Tibial artery (tissue), 4 donors: ENCODE data around the gene TARBP1.

Source experiments
- DNase-seq, 2 donors: peaks; one replicate each; pipeline ENCODE4 v3.0.0-alpha.2; 2019
- H3K27ac ChIP-seq, 2 donors: fragments of 200-600 bp; sonication (generic) in 1 of 2; 1 replicate in 1 of 2; 2 replicates in 1 of 2; pipeline ENCODE4 v1.5.1; 2018 to 2019; ENCODE audit warnings: mild to moderate bottlenecking in 1 of 2
- H3K27me3 ChIP-seq, 2 donors: fragments of 200-600 bp; sonication (generic) in 1 of 2; one replicate each; pipeline versions ENCODE4 v1.5.1 to v1.6.0; 2016 to 2019
- H3K36me3 ChIP-seq, 3 donors: fragments of 200-600 bp; sonication (generic) in 2 of 3; one replicate each; pipeline ENCODE4 v1.5.1; 2016 to 2019; ENCODE audit warnings: mild to moderate bottlenecking in 2 of 3
- H3K4me1 ChIP-seq, 4 donors: fragments of 200-600 bp; sonication (generic) in 2 of 4; 1 replicate in 3 of 4; 2 replicates in 1 of 4; pipeline ENCODE4 v1.5.1; 2016 to 2019
- H3K4me3 ChIP-seq, 2 donors: fragments of 200-600 bp; sonication (generic) in 1 of 2; 1 replicate in 1 of 2; 2 replicates in 1 of 2; pipeline ENCODE4 v1.5.1; 2018 to 2019; ENCODE audit warnings: mild to moderate bottlenecking in 2 of 2
- H3K9me3 ChIP-seq, 3 donors: fragments of 200-600 bp; sonication (generic) in 1 of 3; one replicate each; pipeline ENCODE4 v1.5.1; 2016 to 2019
- intact Hi-C: fragments of 100-400 bp; cut with DNase I; formaldehyde crosslinking; loops from one replicate; pipeline ENCODE4 v1.15.0; 2023; ENCODE audit warnings: low total_unique reads
- TF ChIP-seq, protein P1 (sequence below), 2 experiments: fragments of 200-600 bp in 1 of 2; fragments of 450-650 bp in 1 of 2; IDR thresholded peaks; one replicate each; pipeline ENCODE4 v1.5.1; 2017 to 2019; ENCODE audit warnings: antibody characterized with exemption in 2 of 2, mild to moderate bottlenecking in 1 of 2, moderate library complexity in 1 of 2

Gene TARBP1

DNA sequence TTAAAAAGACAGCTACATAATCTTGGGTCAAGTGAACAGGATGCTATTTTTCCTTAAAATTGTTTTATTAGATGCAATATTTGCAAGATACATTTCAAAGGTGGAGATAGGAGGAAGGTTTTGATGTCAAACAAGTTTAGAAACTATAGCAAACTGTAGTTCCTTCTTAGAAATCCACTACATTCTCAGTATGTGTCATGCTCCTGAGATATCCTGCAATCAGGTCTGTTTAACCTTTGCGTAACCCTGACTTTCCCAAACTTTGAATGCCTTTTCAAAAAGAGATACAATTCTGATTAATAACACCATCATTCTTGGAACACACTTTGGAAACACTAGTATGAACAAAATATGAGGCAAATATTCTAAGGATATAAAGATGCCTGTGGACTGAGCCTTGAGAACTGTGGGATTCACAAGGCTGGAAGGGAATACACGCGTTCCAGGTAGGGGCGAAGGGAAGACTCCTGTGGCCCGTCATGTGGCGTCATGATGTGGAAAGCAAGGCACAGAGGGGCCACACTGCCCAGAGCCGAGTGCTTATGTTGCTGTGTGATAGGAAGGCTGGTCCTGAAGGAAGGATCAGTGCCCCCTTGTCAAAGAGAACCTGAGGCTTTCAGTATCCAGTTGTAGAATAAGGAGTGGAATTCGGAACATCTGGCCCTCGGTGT is 19.6 kb upstream of the TARBP1 start:
- peaks cover 0 to 46% (median 29%) of the 10 kb centered on the region in 4 donors for H3K4me1 ChIP-seq
- no peaks in the 10 kb centered on the region for H3K36me3 ChIP-seq
- intact Hi-C loops: loop anchor here (2.0 kb wide), 1 partner anchor 586 kb away; no protein-coding TSS in a partner anchor
- no peaks in the 10 kb centered on the region for H3K9me3 ChIP-seq
- no peak for DNase-seq
- no peak overlapping the region for H3K4me3 ChIP-seq
- H3K27ac ChIP-seq: peak overlapping the region; percentile 84
- no peaks in the 10 kb centered on the region for H3K27me3 ChIP-seq
- TF ChIP-seq, protein P1, sequence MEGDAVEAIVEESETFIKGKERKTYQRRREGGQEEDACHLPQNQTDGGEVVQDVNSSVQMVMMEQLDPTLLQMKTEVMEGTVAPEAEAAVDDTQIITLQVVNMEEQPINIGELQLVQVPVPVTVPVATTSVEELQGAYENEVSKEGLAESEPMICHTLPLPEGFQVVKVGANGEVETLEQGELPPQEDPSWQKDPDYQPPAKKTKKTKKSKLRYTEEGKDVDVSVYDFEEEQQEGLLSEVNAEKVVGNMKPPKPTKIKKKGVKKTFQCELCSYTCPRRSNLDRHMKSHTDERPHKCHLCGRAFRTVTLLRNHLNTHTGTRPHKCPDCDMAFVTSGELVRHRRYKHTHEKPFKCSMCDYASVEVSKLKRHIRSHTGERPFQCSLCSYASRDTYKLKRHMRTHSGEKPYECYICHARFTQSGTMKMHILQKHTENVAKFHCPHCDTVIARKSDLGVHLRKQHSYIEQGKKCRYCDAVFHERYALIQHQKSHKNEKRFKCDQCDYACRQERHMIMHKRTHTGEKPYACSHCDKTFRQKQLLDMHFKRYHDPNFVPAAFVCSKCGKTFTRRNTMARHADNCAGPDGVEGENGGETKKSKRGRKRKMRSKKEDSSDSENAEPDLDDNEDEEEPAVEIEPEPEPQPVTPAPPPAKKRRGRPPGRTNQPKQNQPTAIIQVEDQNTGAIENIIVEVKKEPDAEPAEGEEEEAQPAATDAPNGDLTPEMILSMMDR (IDR thresholded peaks at IDR 0.05): no peak

DNA sequence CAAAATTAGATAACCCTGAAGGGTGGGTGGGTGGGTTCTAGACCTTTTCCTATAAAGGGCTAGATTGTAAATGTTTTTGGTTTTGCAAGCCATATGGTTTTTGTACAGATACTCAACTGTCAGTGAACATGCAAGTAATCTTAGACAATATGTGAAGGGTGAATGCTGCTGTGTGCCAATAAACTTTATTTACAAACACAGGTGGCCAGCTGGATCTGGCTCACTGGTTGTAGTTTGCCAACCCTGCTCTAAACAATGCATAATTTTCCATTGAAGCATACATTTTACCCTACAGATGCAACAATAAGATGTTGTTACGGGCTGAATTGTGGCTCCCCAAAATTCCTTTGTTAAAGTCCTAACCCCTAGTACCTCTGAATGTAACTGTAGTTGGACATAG is 18.6 kb upstream of the TARBP1 start:
- TF ChIP-seq, protein P1 (IDR thresholded peaks at IDR 0.05): no peak
- intact Hi-C loops: no loop called here
- no peaks in the 10 kb centered on the region for H3K36me3 ChIP-seq
- no peak for DNase-seq
- H3K27ac ChIP-seq: no peak overlapping the region
- H3K9me3 ChIP-seq: no peaks in the 10 kb centered on the region
- H3K27me3 ChIP-seq: no peaks in the 10 kb centered on the region
- peaks cover 0 to 36% (median 26%) of the 10 kb centered on the region in 4 donors for H3K4me1 ChIP-seq
- no peak overlapping the region for H3K4me3 ChIP-seq

DNA sequence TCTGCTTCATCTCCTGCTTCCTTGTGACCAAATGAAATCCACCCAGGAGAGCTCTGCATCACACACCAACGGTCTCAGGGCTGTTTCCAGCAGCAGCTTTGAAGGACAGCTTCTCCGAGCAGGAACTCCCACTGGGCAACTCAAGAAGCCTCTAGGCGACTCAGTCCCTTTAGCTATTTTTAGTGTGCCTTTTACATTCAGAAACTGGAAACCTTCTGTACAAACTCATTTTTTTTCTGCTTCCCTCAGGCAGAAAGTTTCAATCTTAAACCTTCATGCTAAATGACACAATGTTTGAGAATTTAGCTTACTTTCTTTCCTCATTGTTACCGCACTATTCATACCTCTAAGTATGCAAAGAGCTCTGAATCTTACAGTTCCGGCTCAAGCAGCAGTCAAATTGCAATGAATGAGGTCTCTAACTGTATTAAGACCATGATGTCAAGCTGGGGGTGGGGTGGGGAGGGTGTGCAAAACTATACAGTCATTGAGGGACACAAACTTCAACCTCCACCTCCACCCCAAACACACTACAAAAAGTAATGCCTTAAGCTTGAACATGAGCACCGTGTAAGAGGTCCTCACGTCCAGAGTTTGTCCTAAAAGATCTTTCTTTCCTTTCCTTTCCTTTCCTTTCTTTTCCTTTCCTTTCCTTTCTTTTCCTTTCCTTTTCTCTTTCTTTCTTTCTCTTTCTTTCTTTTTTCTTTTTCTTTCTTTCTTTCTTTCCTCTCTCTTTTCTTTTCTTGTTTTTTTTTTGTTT is 16.4 kb upstream of the TARBP1 start:
- intact Hi-C loops: no loop called here
- H3K4me1 ChIP-seq: peaks cover 0 to 27% (median 24%) of the 10 kb centered on the region in 4 donors
- DNase-seq: no peak
- H3K36me3 ChIP-seq: no peaks in the 10 kb centered on the region
- no peaks in the 10 kb centered on the region for H3K9me3 ChIP-seq
- no peaks in the 10 kb centered on the region for H3K27me3 ChIP-seq
- H3K4me3 ChIP-seq: no peak overlapping the region
- TF ChIP-seq, protein P1 (IDR thresholded peaks at IDR 0.05): no peak
- H3K27ac ChIP-seq: peak overlapping the region; percentile 52 to 62

DNA sequence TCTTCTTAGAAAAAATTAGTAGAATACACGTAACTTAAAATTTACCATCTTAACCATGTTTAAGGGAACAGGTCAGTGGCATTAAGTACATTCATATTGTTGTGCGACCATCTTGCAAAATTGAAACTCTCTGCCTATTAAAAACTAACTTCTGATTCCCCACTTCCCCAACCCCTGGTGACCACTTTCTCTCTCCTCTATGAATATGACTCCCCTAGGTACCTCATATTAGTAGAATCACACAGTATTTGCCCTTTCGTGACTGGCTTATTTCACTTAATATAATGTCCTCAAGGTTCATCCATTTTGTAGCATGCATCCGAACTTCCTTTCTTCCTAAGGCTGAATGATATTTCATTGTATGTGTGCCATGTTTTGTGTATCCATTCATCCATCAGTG is 15.1 kb upstream of the TARBP1 start:
- Histone ChIP-seq H3K27me3 (no peaks in the 10 kb centered on the region), H3K27ac (no peak overlapping the region), H3K4me1 (peaks cover 0 to 13% (median 12%) of the 10 kb centered on the region in 4 donors), H3K36me3 (no peaks in the 10 kb centered on the region), H3K4me3 (no peak overlapping the region), H3K9me3 (no peaks in the 10 kb centered on the region)
- intact Hi-C loops: no loop called here
- TF ChIP-seq, protein P1 (IDR thresholded peaks at IDR 0.05): no peak
- DNase-seq: no peak

DNA sequence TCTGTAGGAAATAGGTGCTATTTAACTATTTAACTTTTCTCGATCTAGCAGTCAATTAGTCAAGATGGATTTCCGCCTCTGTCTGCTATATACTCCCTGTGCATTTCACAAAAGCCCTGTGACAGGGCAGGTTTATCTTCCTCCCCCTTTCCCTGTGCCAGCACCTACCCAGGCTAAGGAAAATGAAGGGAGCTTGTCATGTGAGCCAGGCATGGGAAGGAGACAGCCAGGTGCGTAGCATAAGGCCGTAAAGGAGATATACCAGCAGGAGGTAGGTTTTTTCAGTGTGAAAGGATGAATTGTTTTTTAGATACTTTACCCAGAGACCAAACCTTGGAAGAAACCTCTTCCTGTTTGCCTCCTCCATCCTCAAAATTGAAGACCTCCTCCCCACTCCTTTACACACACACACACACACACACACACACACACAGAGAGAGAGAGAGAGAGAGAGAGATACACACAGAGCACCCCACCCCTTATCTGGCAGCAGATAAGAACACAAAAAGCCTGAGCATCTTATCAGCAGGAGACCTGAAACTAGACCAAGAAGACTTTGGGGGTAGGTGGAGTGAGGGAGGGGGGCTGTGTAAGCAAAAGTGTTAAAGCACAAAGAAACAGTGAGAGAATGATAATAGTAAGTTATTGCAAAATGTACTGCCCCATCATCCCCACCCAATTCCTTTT is 12.0 kb upstream of the TARBP1 start:
- no peaks in the 10 kb centered on the region for H3K36me3 ChIP-seq
- no peaks in the 10 kb centered on the region for H3K27me3 ChIP-seq
- H3K27ac ChIP-seq: no peak overlapping the region
- peaks cover 0 to 17% (median 13%) of the 10 kb centered on the region in 4 donors for H3K4me1 ChIP-seq
- no peaks in the 10 kb centered on the region for H3K9me3 ChIP-seq
- no peak for DNase-seq
- TF ChIP-seq, protein P1 (IDR thresholded peaks at IDR 0.05): no peak
- intact Hi-C loops: no loop called here
- H3K4me3 ChIP-seq: no peak overlapping the region
